Activated CD4-positive, alpha-beta T cell treated with anti-CD3 and anti-CD28 coated beads, Interleukin-2, amount 50 U/mL, for 16 hours (primary cell): ENCODE data around the gene ANKRD33.

Experiments used
- DNase-seq: peaks from one replicate; pipeline ENCODE4 v3.0.0-alpha.2; 2020

Gene ANKRD33

GRCh38 chr12:51905471-51906429 lies 17.8 kb downstream of the ANKRD33 start:
- no peak for DNase-seq

- no peak for DNase-seq
These were observed 18.7 kb downstream of the ANKRD33 start for GRCh38 chr12:51906430-51907082.

GRCh38 chr12:51907083-51907855 lies 19.4 kb downstream of the ANKRD33 start, which contains the start of gene ACVRL1:
TSS of gene ACVRL1 (plus strand) at chr12:51907504. CDS start at chr12:51912475, 4,971 bp downstream.
- DNase-seq = no peak

- DNase-seq = no peak
These were observed 20.0 kb downstream of the ANKRD33 start for GRCh38 chr12:51907856-51908425.

- no peak for DNase-seq
These were observed 21.1 kb downstream of the ANKRD33 start for GRCh38 chr12:51908876-51909592.

GRCh38 chr12:51910168-51910567 lies 22.3 kb downstream of the ANKRD33 start:
- no peak for DNase-seq

GRCh38 chr12:51910691-51911090 lies 22.8 kb downstream of the ANKRD33 start:
- DNase-seq = no peak

GRCh38 chr12:51911307-51911706 lies 23.4 kb downstream of the ANKRD33 start:
- DNase-seq = no peak

GRCh38 chr12:51911788-51912711 lies 24.1 kb downstream of the ANKRD33 start:
- DNase-seq = no peak

GRCh38 chr12:51913071-51914033 lies 25.4 kb downstream of the ANKRD33 start:
- DNase-seq = no peak

GRCh38 chr12:51914034-51914923 lies 26.4 kb downstream of the ANKRD33 start:
- DNase-seq = no peak

- DNase-seq = no peak
These were observed 27.2 kb downstream of the ANKRD33 start for GRCh38 chr12:51915003-51915625.

- no peak for DNase-seq
These were observed 28.0 kb downstream of the ANKRD33 start for GRCh38 chr12:51915951-51916350.

GRCh38 chr12:51917041-51917590 lies 29.2 kb downstream of the ANKRD33 start:
- no peak for DNase-seq

GRCh38 chr12:51917746-51918453 lies 30.0 kb downstream of the ANKRD33 start:
- no peak for DNase-seq

- DNase-seq = no peak
These were observed 32.1 kb downstream of the ANKRD33 start for GRCh38 chr12:51920046-51920445.
